HepG2 (cell line): ENCODE measurements around the gene SNX15. TPM values are rescaled to one million over a fixed set of nuclear protein-coding genes. Genes with fewer than 3 reads are reported as not detected.

Experiments used
- BCL6 ChIP-seq: IDR thresholded peaks from 2 replicates; pipeline ENCODE4 v1.6.1; 2016; ENCODE audit warnings: missing genetic modification reagents, missing compliant biosample characterization
- FOXC1 ChIP-seq: sonication (generic); formaldehyde crosslinking; IDR thresholded peaks from 2 replicates; pipeline ENCODE4 v1.8.0; 2022; ENCODE audit warnings: mild to moderate bottlenecking, missing genetic modification reagents, borderline replicate concordance
- GTF2F1 ChIP-seq: fragments of 150-350 bp; IDR thresholded peaks from 2 replicates; pipeline ENCODE4 v1.6.1; 2014; ENCODE audit warnings: low read length
- HOXA7 ChIP-seq: sonication (generic); formaldehyde crosslinking; IDR thresholded peaks from 2 replicates; pipeline ENCODE4 v1.8.1; 2022; ENCODE audit warnings: mild to moderate bottlenecking, missing genetic modification reagents, moderate library complexity
- MIER3 ChIP-seq: IDR thresholded peaks from 2 replicates; pipeline ENCODE4 v1.6.1; 2016; ENCODE audit warnings: missing compliant biosample characterization, borderline replicate concordance
- SMARCC2 ChIP-seq: fragments of 450-650 bp; IDR thresholded peaks from 2 replicates; pipeline ENCODE4 v1.6.1; 2017; ENCODE audit warnings: antibody characterized with exemption, mild to moderate bottlenecking
- SP2 ChIP-seq: sonication (generic); formaldehyde crosslinking; IDR thresholded peaks from 2 replicates; pipeline ENCODE4 v1.5.1; 2020; ENCODE audit warnings: mild to moderate bottlenecking, missing genetic modification reagents
- TOPORS ChIP-seq: sonication (generic); formaldehyde crosslinking; IDR thresholded peaks from 2 replicates; pipeline ENCODE4 v1.8.0; 2023; ENCODE audit warnings: mild to moderate bottlenecking, missing genetic modification reagents
- ZFP90 ChIP-seq: sonication (generic); formaldehyde crosslinking; IDR thresholded peaks from 2 replicates; pipeline ENCODE4 v1.8.0; 2022; ENCODE audit warnings: missing genetic modification reagents, mild to moderate bottlenecking, inconsistent platforms, borderline replicate concordance
- ZKSCAN5 ChIP-seq: sonication (generic); formaldehyde crosslinking; IDR thresholded peaks from 2 replicates; pipeline ENCODE4 v1.5.1; 2020; ENCODE audit warnings: mild to moderate bottlenecking, missing genetic modification reagents
- ZMYM4 ChIP-seq: sonication (generic); formaldehyde crosslinking; IDR thresholded peaks from 2 replicates; pipeline ENCODE4 v1.8.1; 2023; ENCODE audit warnings: mild to moderate bottlenecking, missing genetic modification reagents
- ZNF274 ChIP-seq: sonication (generic); formaldehyde crosslinking; IDR thresholded peaks from 2 replicates; pipeline ENCODE4 v1.5.1; 2020; ENCODE audit warnings: mild to moderate bottlenecking, missing genetic modification reagents
- ZNF335 ChIP-seq: sonication (generic); formaldehyde crosslinking; IDR thresholded peaks from 2 replicates; pipeline ENCODE4 v1.4.0; 2020; ENCODE audit warnings: missing genetic modification reagents
- ZNF501 ChIP-seq: sonication (generic); formaldehyde crosslinking; IDR thresholded peaks from 2 replicates; pipeline ENCODE4 v1.5.1; 2020; ENCODE audit warnings: mild to moderate bottlenecking, moderate library complexity, missing genetic modification reagents
- ZNF549 ChIP-seq: sonication (generic); formaldehyde crosslinking; IDR thresholded peaks from 2 replicates; pipeline ENCODE4 v1.5.0; 2020; ENCODE audit warnings: missing genetic modification reagents
- ZNF562 ChIP-seq: sonication (generic); formaldehyde crosslinking; IDR thresholded peaks from 2 replicates; pipeline ENCODE4 v1.8.0; 2022; ENCODE audit warnings: missing genetic modification reagents, borderline replicate concordance
- ZNF614 ChIP-seq: IDR thresholded peaks from 2 replicates; pipeline ENCODE4 v1.6.1; 2018; ENCODE audit warnings: missing biosample characterization, missing genetic modification reagents, inconsistent platforms, borderline replicate concordance
- ZNF703 ChIP-seq: sonication (generic); formaldehyde crosslinking; IDR thresholded peaks from 2 replicates; pipeline ENCODE4 v1.5.1; 2020; ENCODE audit warnings: missing genetic modification reagents, mild to moderate bottlenecking, moderate library complexity, borderline replicate concordance
- ZNF878 ChIP-seq: sonication (generic); formaldehyde crosslinking; IDR thresholded peaks from 2 replicates; pipeline ENCODE4 v1.8.1; 2023; ENCODE audit warnings: mild to moderate bottlenecking, missing genetic modification reagents, moderate library complexity
- polyA plus RNA-seq, 8 experiments: library from polyadenylated mRNA; depleted of rRNA in 3 of 8; stranded (reverse) in 7 of 8; unstranded in 1 of 8; fragments of >200 nt; fragmentation: Illumina TruSeq in 4 of 8; extraction: Trizol in 4 of 8; gene quantifications; 2 replicates each; pipeline versions ENCODE4 v1.2.1 to v1.2.3, GENCODE V29; 2011 to 2016; ENCODE audit warnings: low read depth in 4 of 8, missing spikeins in 1 of 8, mixed read lengths in 1 of 8; ENCODE audit not compliant: insufficient read depth in 1 of 8
- total RNA-seq, 5 experiments: library from RNA; depleted of rRNA; stranded (reverse); fragments of >200 nt; fragmentation: Illumina TruSeq; extraction: Trizol; gene quantifications; 2 replicates each; pipeline ENCODE4 v1.2.3, GENCODE V29; 2016; ENCODE audit warnings: low read depth in 1 of 5
- TF ChIP-seq, protein P1 (sequence below): sonication (generic); formaldehyde crosslinking; IDR thresholded peaks from 2 replicates; pipeline ENCODE4 v1.5.0; 2020; ENCODE audit warnings: missing genetic modification reagents, mild to moderate bottlenecking, borderline replicate concordance
- TF ChIP-seq, protein P2 (sequence below): sonication (generic); formaldehyde crosslinking; IDR thresholded peaks from 2 replicates; pipeline ENCODE4 v1.4.0; 2020; ENCODE audit warnings: missing genetic modification reagents
- TF ChIP-seq, protein P3 (sequence below): sonication (generic); formaldehyde crosslinking; IDR thresholded peaks from 2 replicates; pipeline ENCODE4 v1.4.0; 2020; ENCODE audit warnings: missing genetic modification reagents, borderline replicate concordance
- TF ChIP-seq, protein P4 (sequence below): sonication (generic); formaldehyde crosslinking; IDR thresholded peaks from 2 replicates; pipeline ENCODE4 v1.5.1; 2020; ENCODE audit warnings: mild to moderate bottlenecking, missing genetic modification reagents, borderline replicate concordance
- TF ChIP-seq, protein P5 (sequence below): sonication (generic); formaldehyde crosslinking; IDR thresholded peaks from 2 replicates; pipeline ENCODE4 v1.4.0; 2020; ENCODE audit warnings: missing genetic modification reagents

SNX15 gene
- total and polyA plus RNA-seq, 2 of the 13 experiments (the other 11 are each of a cell fraction or from before 2014, with no cell fraction given): 19.1 to 22.6 TPM

DNA sequence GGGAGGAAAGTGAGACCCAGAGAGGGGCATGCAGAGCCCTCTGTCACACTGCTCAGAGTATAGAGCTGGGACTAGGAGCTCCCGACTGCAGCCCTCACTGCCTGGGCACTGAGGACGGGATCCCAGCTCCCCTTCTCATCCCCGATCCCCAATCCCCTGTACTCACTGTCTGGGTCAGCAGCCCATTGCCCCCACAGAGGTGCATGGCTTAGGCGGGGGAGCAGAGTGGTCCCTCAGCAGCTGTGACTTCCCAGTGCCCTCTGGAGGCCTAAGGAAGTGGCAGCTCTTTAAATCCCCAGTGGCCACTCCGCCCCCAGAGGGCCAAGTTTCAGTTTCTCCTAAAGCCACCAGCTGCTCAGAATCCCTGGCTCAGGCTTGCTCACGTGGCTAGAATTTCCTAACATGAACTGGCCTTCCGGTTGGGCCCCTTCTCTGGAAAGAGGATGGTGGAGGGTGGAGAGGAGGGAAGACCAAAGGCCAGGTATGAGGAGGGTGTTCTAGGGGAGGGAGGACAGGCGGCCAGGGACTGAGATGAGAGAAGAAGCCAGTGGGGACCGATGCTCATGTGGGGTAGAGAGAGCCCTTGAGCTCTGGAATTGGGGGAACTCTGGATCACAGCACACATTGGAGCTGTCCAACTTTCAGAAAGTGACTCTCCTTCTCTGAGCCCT is 30.4 kb upstream of the SNX15 start, which contains the start of gene BATF2 (continued):
- TF ChIP-seq HOXA7 (no peak), SP2 (CRISPR knock-in tag) (no peak), ZNF878 (CRISPR knock-in tag) (peak; percentile 91), ZFP90 (CRISPR knock-in tag) (0 out of 2 replicates have a peak, but pooled peaks have one; percentile 32), ZNF549 (no peak), BCL6 (CRISPR knock-in tag) (peak; percentile 72), FOXC1 (CRISPR knock-in tag) (no peak), TOPORS (no peak), ZNF335 (CRISPR knock-in tag) (no peak), ZMYM4 (CRISPR knock-in tag) (peak; percentile 71), ZKSCAN5 (CRISPR knock-in tag) (no peak), SMARCC2 (no peak), ZNF501 (CRISPR knock-in tag) (0 out of 2 replicates have a peak, but pooled peaks have one; percentile 66), GTF2F1 (no peak), ZNF562 (CRISPR knock-in tag) (no peak), ZNF703 (CRISPR knock-in tag) (no peak), MIER3 (CRISPR knock-in tag) (peak; percentile 69; the same call in 1 of the 2 replicates), ZNF614 (CRISPR knock-in tag) (0 out of 2 replicates have a peak, but pooled peaks have one; percentile 31), ZNF274 (CRISPR knock-in tag) (no peak)
- TF ChIP-seq, protein P1, sequence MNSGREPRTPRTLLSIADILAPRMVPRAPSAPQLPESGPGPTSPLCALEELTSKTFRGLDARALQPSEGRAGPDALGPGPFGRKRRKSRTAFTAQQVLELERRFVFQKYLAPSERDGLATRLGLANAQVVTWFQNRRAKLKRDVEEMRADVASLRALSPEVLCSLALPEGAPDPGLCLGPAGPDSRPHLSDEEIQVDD (CRISPR knock-in tag): no peak
- TF ChIP-seq, protein P2, sequence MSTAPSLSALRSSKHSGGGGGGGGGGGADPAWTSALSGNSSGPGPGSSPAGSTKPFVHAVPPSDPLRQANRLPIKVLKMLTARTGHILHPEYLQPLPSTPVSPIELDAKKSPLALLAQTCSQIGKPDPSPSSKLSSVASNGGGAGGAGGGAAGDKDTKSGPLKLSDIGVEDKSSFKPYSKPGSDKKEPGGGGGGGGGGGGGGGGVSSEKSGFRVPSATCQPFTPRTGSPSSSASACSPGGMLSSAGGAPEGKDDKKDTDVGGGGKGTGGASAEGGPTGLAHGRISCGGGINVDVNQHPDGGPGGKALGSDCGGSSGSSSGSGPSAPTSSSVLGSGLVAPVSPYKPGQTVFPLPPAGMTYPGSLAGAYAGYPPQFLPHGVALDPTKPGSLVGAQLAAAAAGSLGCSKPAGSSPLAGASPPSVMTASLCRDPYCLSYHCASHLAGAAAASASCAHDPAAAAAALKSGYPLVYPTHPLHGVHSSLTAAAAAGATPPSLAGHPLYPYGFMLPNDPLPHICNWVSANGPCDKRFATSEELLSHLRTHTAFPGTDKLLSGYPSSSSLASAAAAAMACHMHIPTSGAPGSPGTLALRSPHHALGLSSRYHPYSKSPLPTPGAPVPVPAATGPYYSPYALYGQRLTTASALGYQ (CRISPR knock-in tag): no peak
- TF ChIP-seq, protein P3, sequence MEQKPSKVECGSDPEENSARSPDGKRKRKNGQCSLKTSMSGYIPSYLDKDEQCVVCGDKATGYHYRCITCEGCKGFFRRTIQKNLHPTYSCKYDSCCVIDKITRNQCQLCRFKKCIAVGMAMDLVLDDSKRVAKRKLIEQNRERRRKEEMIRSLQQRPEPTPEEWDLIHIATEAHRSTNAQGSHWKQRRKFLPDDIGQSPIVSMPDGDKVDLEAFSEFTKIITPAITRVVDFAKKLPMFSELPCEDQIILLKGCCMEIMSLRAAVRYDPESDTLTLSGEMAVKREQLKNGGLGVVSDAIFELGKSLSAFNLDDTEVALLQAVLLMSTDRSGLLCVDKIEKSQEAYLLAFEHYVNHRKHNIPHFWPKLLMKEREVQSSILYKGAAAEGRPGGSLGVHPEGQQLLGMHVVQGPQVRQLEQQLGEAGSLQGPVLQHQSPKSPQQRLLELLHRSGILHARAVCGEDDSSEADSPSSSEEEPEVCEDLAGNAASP: peak; percentile 78
- TF ChIP-seq, protein P4, sequence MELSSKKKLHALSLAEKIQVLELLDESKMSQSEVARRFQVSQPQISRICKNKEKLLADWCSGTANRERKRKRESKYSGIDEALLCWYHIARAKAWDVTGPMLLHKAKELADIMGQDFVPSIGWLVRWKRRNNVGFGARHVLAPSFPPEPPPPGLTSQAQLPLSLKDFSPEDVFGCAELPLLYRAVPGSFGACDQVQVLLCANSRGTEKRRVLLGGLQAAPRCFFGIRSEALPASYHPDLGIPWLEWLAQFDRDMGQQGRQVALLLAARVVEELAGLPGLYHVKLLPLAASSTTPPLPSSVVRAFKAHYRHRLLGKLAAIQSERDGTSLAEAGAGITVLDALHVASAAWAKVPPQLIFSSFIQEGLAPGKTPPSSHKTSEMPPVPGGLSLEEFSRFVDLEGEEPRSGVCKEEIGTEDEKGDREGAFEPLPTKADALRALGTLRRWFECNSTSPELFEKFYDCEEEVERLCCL: no peak
- TF ChIP-seq, protein P5, sequence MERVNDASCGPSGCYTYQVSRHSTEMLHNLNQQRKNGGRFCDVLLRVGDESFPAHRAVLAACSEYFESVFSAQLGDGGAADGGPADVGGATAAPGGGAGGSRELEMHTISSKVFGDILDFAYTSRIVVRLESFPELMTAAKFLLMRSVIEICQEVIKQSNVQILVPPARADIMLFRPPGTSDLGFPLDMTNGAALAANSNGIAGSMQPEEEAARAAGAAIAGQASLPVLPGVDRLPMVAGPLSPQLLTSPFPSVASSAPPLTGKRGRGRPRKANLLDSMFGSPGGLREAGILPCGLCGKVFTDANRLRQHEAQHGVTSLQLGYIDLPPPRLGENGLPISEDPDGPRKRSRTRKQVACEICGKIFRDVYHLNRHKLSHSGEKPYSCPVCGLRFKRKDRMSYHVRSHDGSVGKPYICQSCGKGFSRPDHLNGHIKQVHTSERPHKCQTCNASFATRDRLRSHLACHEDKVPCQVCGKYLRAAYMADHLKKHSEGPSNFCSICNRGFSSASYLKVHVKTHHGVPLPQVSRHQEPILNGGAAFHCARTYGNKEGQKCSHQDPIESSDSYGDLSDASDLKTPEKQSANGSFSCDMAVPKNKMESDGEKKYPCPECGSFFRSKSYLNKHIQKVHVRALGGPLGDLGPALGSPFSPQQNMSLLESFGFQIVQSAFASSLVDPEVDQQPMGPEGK: peak; percentile 84
